ENCODE measurements around the gene C7orf57.

DNA sequence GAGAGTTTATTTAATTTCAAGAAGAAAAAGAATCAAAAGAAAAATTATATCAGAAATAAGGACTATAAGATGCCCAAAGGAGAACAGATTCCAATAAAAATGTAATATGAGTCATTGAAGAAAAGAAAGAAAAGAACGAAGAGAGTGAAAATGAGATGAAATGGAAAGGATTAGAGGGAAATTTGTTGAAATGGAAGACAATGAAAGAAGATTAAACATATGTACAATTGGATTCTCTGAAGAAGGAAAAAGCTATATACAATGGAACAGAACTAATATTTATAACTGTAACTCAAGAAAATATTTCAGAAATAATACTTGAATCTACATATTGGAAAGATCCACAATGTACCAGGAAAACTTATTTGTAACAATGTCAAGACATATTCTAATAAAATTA is 28.6 kb downstream of the C7orf57 start:
- no peak for TF ChIP-seq POLR2A (IDR thresholded peaks at IDR 0.05; ENCODE audit: low read length)
- no peak for TF ChIP-seq GATA1 (IDR thresholded peaks at IDR 0.05; ENCODE audit: low read depth, low read length)
